SK-N-SH treated with all-trans-retinoic acid at 6 μM for 48 hours (cell line): ENCODE results near the gene STAT2.

Experiments
- CREB5 ChIP-seq: fragments of 250-450 bp; sonication (Bioruptor Pico); IDR thresholded peaks from 2 replicates; pipeline ENCODE4 v1.5.1; 2020; ENCODE audit warnings: low read depth, mild to moderate bottlenecking, moderate library complexity
- ISL1 ChIP-seq: fragments of 250-450 bp; sonication (Bioruptor Pico); IDR thresholded peaks from 2 replicates; pipeline ENCODE4 v2.1.2; 2022; ENCODE audit warnings: mild to moderate bottlenecking, moderate library complexity
- OSR1 ChIP-seq: fragments of 250-450 bp; sonication (Bioruptor Pico); IDR thresholded peaks from 2 replicates; pipeline ENCODE4 v1.8.0; 2022; ENCODE audit warnings: moderate library complexity, mild to moderate bottlenecking, inconsistent platforms
- PATZ1 ChIP-seq: fragments of 250-450 bp; sonication (Bioruptor Pico); IDR thresholded peaks from 2 replicates; pipeline ENCODE4 v1.8.0; 2020; ENCODE audit warnings: mild to moderate bottlenecking, moderate library complexity, borderline replicate concordance
- PPARA ChIP-seq: fragments of 250-450 bp; sonication (Bioruptor Pico); IDR thresholded peaks from 2 replicates; pipeline ENCODE4 v1.5.0; 2020; ENCODE audit warnings: mild to moderate bottlenecking, borderline replicate concordance
- TCF4 ChIP-seq: fragments of 250-450 bp; sonication (Bioruptor Pico); IDR thresholded peaks from 2 replicates; pipeline ENCODE4 v1.8.0; 2021; ENCODE audit warnings: mild to moderate bottlenecking, moderate library complexity, borderline replicate concordance
- TOX ChIP-seq: fragments of 250-450 bp; sonication (Bioruptor Pico); IDR thresholded peaks from 2 replicates; pipeline ENCODE4 v1.8.0; 2021; ENCODE audit warnings: mild to moderate bottlenecking, moderate library complexity, borderline replicate concordance
- TSHZ2 ChIP-seq: fragments of 250-450 bp; sonication (Bioruptor Pico); IDR thresholded peaks from 2 replicates; pipeline ENCODE4 v1.5.0; 2020; ENCODE audit warnings: mild to moderate bottlenecking, moderate library complexity
- ZFP30 ChIP-seq: fragments of 450-650 bp; formaldehyde crosslinking; IDR thresholded peaks from 2 replicates; pipeline ENCODE4 v1.5.0; 2022; ENCODE audit warnings: mild to moderate bottlenecking, moderate library complexity
- ZNF8 ChIP-seq: fragments of 450-650 bp; formaldehyde crosslinking; IDR thresholded peaks from 2 replicates; pipeline ENCODE4 v1.5.0; 2020; ENCODE audit warnings: mild to moderate bottlenecking, moderate library complexity
- TF ChIP-seq, protein P1 (sequence below): fragments of 250-450 bp; sonication (Bioruptor Pico); IDR thresholded peaks from 2 replicates; pipeline ENCODE4 v1.5.1; 2021; ENCODE audit warnings: mild to moderate bottlenecking, moderate library complexity

DNA sequence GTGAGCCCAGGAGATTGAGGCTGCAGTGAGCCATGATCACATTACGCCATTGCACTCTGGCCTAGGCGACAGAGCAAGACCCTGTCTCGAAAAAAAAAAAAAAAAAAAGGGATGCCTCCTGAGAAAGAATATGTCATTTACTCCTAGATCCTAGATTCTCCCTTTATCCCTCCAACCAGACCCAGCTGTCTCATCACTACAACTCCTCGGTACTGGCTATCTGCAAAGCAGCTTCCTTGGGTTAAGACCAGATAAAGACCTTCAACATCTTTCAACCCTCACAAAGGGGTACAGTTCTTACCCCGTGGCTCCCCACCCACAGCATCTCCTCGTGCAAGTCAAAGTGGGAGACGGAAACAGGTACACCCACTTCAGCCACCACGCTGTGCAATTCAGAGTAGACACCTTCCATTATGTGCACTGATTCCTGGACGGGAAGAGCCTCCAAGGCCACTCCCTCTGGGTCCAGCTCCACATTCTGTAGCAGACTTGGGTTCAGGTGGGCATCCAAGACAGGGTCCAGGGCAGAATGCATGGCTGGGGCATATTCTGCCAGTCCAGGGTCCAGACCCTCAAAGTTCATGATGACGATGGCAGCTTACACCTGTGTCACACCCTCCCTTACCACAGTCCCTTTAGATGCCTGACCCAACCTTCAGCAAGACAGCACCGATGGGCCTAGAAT, 27.3 kb downstream of the STAT2 start:
- TF ChIP-seq CREB5 (CRISPR knock-in tag) (no peak), ZFP30 (CRISPR knock-in tag) (no peak), TSHZ2 (CRISPR knock-in tag) (no peak), PATZ1 (CRISPR knock-in tag) (no peak), OSR1 (CRISPR knock-in tag) (no peak), ISL1 (CRISPR knock-in tag) (no peak), TOX (CRISPR knock-in tag) (no peak), ZNF8 (no peak), TCF4 (CRISPR knock-in tag) (no peak), PPARA (CRISPR knock-in tag) (no peak)
- TF ChIP-seq, protein P1, sequence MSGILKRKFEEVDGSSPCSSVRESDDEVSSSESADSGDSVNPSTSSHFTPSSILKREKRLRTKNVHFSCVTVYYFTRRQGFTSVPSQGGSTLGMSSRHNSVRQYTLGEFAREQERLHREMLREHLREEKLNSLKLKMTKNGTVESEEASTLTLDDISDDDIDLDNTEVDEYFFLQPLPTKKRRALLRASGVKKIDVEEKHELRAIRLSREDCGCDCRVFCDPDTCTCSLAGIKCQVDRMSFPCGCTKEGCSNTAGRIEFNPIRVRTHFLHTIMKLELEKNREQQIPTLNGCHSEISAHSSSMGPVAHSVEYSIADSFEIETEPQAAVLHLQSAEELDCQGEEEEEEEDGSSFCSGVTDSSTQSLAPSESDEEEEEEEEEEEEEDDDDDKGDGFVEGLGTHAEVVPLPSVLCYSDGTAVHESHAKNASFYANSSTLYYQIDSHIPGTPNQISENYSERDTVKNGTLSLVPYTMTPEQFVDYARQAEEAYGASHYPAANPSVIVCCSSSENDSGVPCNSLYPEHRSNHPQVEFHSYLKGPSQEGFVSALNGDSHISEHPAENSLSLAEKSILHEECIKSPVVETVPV (CRISPR knock-in tag), result no peak
